A673 (cell line): ENCODE measurements around the gene MIPOL1. TPM values are rescaled to one million over a fixed set of nuclear protein-coding genes. Genes with fewer than 3 reads are reported as not detected.
"Not testable (repeated sequence)": the region's sequence is repeated elsewhere in the genome, so short reads cannot be mapped to it uniquely, and the experiment has no call there.

Source experiments
- BruUV-seq: library from RNA; stranded (reverse); fragments of 400-500 nt; replicated peaks from 2 replicates; lab custom pipeline; 2021; lab: Mats Ljungman, UMichigan
- CTCF ChIA-PET: fragments of 300-600 bp; sonication (Branson Sonifier 250); formaldehyde crosslinking; loops from one replicate; lab custom pipeline; 2022; ENCODE audit warnings: antibody characterized with exemption; lab: Charles Lee
- POLR2A ChIA-PET: fragments of 300-600 bp; sonication (Branson Sonifier 250); formaldehyde crosslinking; loops from one replicate; lab custom pipeline; 2022; ENCODE audit warnings: antibody characterized with exemption; ENCODE audit not compliant: low non-redundant PET; lab: Charles Lee
- DNase-seq: peaks from one replicate; pipeline ENCODE4 v3.0.0-alpha.2; 2015; ENCODE audit warnings: low spot score
- H3K27ac ChIP-seq: fragments of 200-600 bp; sonication (generic); 2 replicates; pipeline ENCODE4 v1.5.1; 2016; ENCODE audit warnings: mixed run types, low read depth, mild to moderate bottlenecking, mixed read lengths, antibody characterized with exemption, low read length; ENCODE audit not compliant: poor library complexity, severe bottlenecking
- H3K27me3 ChIP-seq: fragments of 200-600 bp; sonication (generic); replicated peaks from 2 replicates; pipeline ENCODE4 v1.6.1; 2017; ENCODE audit warnings: mixed run types, low read depth, mild to moderate bottlenecking, mixed read lengths, antibody characterized with exemption, low read length; ENCODE audit not compliant: insufficient read depth, poor library complexity
- H3K36me3 ChIP-seq: fragments of 200-600 bp; sonication (generic); 2 replicates; pipeline ENCODE4 v1.6.1; 2016; ENCODE audit warnings: mixed run types, mild to moderate bottlenecking, mixed read lengths, antibody characterized with exemption, low read length; ENCODE audit not compliant: insufficient read depth, poor library complexity, severe bottlenecking
- H3K4me1 ChIP-seq: fragments of 200-600 bp; sonication (generic); 2 replicates; pipeline ENCODE4 v1.6.1; 2017; ENCODE audit warnings: mixed run types, mild to moderate bottlenecking, mixed read lengths, antibody characterized with exemption, low read length; ENCODE audit not compliant: insufficient read depth, poor library complexity, severe bottlenecking
- H3K4me3 ChIP-seq: fragments of 200-600 bp; sonication (generic); 2 replicates; pipeline ENCODE4 v1.5.1; 2016; ENCODE audit warnings: low read depth, mixed run types, mild to moderate bottlenecking, mixed read lengths, low read length; ENCODE audit not compliant: poor library complexity, severe bottlenecking
- H3K9me3 ChIP-seq: fragments of 200-600 bp; sonication (generic); 2 replicates; pipeline ENCODE4 v1.6.1; 2016; ENCODE audit warnings: mixed run types, low read depth, mild to moderate bottlenecking, mixed read lengths, antibody characterized with exemption, low read length; ENCODE audit not compliant: poor library complexity, severe bottlenecking
- EZH2 ChIP-seq: fragments of 200-600 bp; sonication (generic); IDR thresholded peaks from 2 replicates; pipeline ENCODE4 v1.6.1; 2017; ENCODE audit warnings: borderline replicate concordance, low read depth, mild to moderate bottlenecking, mixed read lengths, antibody characterized with exemption, low read length; ENCODE audit not compliant: poor library complexity, severe bottlenecking
- intact Hi-C: fragments of 100-400 bp; cut with micrococcal nuclease; formaldehyde crosslinking; loops from one replicate; pipeline ENCODE4 v1.10.0; 2022; ENCODE audit not compliant: unreplicated experiment
- total RNA-seq: library from RNA; stranded (reverse); gene quantifications from 2 replicates; pipeline ENCODE4 v1.2.3, GENCODE V29; 2021
- TF ChIP-seq, protein P1 (sequence below): fragments of 300-800, 200-600 bp; sonication (generic); conservative IDR thresholded peaks from 2 replicates; pipeline ENCODE4 v1.5.1; 2017; ENCODE audit warnings: low read depth, mild to moderate bottlenecking, antibody characterized with exemption, low read length, moderate library complexity, mixed read lengths

MIPOL1 gene
- total RNA-seq, 1 experiment from 2014 or later = 15.0 TPM

DNA sequence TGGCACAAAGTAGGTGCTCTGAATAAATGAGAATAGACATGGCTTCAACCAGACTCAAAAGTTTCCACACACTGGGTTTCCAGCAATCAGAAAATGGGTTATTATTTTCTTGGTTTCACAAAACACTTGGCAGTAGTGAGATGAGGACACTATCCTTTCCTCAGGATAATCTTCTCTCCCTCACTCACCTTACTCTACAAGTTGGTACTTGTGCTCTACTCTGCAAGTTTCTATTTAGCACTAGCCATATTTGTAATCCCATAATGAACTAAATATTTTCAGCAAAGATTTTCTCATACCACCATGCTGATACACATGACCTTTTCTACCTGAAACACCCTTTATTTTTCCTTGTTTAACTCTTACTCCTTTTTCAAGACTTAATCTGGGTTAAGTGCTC lies 259.6 kb downstream of the MIPOL1 start:
- peaks cover 4% of the 10 kb centered on the region for H3K9me3 ChIP-seq
- intact Hi-C loops = no loop called here
- no peak for DNase-seq
- no peaks in the 10 kb centered on the region for H3K4me1 ChIP-seq
- ChIA-PET CTCF (no interaction called here), POLR2A (no interaction called here)
- no peaks in the 10 kb centered on the region for H3K27me3 ChIP-seq
- TF ChIP-seq, protein P1, sequence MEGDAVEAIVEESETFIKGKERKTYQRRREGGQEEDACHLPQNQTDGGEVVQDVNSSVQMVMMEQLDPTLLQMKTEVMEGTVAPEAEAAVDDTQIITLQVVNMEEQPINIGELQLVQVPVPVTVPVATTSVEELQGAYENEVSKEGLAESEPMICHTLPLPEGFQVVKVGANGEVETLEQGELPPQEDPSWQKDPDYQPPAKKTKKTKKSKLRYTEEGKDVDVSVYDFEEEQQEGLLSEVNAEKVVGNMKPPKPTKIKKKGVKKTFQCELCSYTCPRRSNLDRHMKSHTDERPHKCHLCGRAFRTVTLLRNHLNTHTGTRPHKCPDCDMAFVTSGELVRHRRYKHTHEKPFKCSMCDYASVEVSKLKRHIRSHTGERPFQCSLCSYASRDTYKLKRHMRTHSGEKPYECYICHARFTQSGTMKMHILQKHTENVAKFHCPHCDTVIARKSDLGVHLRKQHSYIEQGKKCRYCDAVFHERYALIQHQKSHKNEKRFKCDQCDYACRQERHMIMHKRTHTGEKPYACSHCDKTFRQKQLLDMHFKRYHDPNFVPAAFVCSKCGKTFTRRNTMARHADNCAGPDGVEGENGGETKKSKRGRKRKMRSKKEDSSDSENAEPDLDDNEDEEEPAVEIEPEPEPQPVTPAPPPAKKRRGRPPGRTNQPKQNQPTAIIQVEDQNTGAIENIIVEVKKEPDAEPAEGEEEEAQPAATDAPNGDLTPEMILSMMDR = no peak
- TF ChIP-seq EZH2 = no peak
- H3K4me3 ChIP-seq = no peak overlapping the region
- no peaks in the 10 kb centered on the region for H3K36me3 ChIP-seq
- no peak overlapping the region for H3K27ac ChIP-seq
- no TSS peak for BruUV-seq

DNA sequence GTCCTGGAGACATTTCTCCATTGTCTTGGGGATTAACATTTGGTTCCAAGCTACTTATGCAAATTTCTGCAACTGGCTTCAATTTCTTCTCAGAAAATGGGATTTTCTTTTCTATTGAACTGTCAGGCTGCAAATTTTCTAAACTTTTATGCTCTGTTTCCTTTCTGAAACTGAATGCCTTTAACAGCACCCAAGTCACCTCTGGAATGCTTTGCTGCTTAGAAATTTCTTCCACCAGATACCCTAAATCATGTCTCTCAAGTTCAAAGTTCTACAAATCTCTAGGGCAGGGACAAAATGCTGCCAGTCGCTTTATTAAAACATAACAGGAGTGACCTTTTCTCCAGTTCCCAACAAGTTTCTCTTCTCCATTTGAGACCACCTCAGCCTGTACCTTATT lies 264.7 kb downstream of the MIPOL1 start:
- H3K4me1 ChIP-seq, H3K27ac ChIP-seq, POLR2A ChIA-PET, H3K9me3 ChIP-seq, BruUV-seq, CTCF ChIA-PET, H3K27me3 ChIP-seq, H3K36me3 ChIP-seq, H3K4me3 ChIP-seq, intact Hi-C loops, DNase-seq: not testable (repeated sequence)

DNA sequence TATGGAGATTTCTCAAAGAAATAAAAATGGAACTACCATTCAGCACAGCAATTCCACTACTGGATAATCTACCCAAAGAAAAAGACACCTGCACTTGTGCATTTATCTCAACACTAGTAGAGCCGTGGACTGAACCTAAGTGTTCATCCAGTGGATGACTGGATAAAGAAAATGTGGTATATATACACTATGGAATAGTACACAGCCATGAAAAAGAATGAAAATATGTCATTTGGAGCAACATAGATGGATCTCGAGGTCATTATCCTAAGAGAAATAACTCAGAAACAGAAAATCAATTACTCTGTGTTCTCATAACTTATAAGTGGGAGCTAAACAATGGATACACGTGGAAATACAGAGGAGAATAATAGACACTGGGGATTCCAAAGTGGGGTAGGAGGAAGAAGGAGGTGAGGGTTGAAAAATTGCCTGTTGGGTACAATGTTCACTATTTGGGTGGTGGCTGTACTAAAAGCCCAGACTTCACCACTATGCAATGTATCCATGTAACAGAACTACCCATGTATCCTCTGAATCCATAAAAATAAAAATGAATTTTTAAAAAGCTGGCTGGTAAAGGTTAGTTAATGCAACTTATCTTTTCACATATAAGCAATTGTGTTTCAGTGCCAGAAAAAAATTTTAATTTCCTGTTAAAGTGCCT lies 266.6 kb downstream of the MIPOL1 start:
- peaks cover 4% of the 10 kb centered on the region for H3K9me3 ChIP-seq
- POLR2A ChIA-PET = no interaction called here
- CTCF ChIA-PET = no interaction called here
- no peak overlapping the region for H3K27ac ChIP-seq
- no peak overlapping the region for H3K4me3 ChIP-seq
- no peak for DNase-seq
- no TSS peak for BruUV-seq
- H3K27me3 ChIP-seq = no peaks in the 10 kb centered on the region
- H3K36me3 ChIP-seq = no peaks in the 10 kb centered on the region
- no peaks in the 10 kb centered on the region for H3K4me1 ChIP-seq
- intact Hi-C loops = no loop called here
- TF ChIP-seq, protein P1 = no peak
- no peak for TF ChIP-seq EZH2
